ENCODE results near the gene PHF8.

Gene PHF8

GRCh38 chrX:53930515-53931380, 113.5 kb downstream of the PHF8 start:
- Histone ChIP-seq H3K36me3 (ENCODE audit: insufficient read depth, low read length) (no peaks in the 10 kb centered on the region), H3K4me1 (ENCODE audit: insufficient read depth, low read length) (no peaks in the 10 kb centered on the region), H3K27me3 (ENCODE audit: control insufficient read depth in 1 of 2, insufficient read depth in 2 of 2, low read length in 2 of 2) (no peaks in the 10 kb centered on the region), H3K4me3 (ENCODE audit: low read depth in 1 of 2, low read length in 2 of 2) (no peak overlapping the region), H3K9me3 (ENCODE audit: low read length) (no peaks in the 10 kb centered on the region), H3K27ac (ENCODE audit: low read depth, low read length) (no peak overlapping the region), H3K9ac (ENCODE audit: low read length) (no peak overlapping the region)

DNA sequence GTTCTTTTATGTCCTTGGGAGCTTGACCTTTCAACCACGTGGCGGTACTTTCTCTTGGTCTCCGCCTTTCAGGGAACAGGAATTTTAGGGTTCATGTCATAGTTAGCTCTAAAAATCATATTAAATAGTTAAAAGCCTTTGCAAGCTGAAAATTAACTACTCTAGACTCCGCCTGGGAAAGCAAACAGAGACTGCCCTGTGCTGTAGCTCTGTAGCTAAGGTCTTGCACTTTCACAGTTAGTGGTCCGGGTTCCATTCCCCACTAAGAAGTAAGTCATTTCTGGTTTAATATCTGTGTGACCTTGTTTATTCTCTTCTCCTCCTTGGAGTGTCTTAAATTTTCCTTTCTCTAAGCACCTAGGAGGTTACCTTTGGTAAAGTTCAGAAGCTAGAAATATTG, 118.2 kb downstream of the PHF8 start:
- H3K9me3 ChIP-seq (ENCODE audit: low read length) = no peaks in the 10 kb centered on the region
- H3K36me3 ChIP-seq (ENCODE audit: insufficient read depth, low read length) = no peaks in the 10 kb centered on the region
- H3K27me3 ChIP-seq (ENCODE audit: control insufficient read depth in 1 of 2, insufficient read depth in 2 of 2, low read length in 2 of 2) = no peaks in the 10 kb centered on the region
- H3K9ac ChIP-seq (ENCODE audit: low read length) = no peak overlapping the region
- no peaks in the 10 kb centered on the region for H3K4me1 ChIP-seq (ENCODE audit: insufficient read depth, low read length)
- H3K27ac ChIP-seq (ENCODE audit: low read depth, low read length) = no peak overlapping the region
- no peak overlapping the region for H3K4me3 ChIP-seq (ENCODE audit: low read depth in 1 of 2, low read length in 2 of 2)

- H3K4me3 ChIP-seq (ENCODE audit: low read depth in 1 of 2, low read length in 2 of 2) = no peak overlapping the region
- no peaks in the 10 kb centered on the region for H3K9me3 ChIP-seq (ENCODE audit: low read length)
- H3K36me3 ChIP-seq (ENCODE audit: insufficient read depth, low read length) = no peaks in the 10 kb centered on the region
- H3K27ac ChIP-seq (ENCODE audit: low read depth, low read length) = no peak overlapping the region
- H3K27me3 ChIP-seq (ENCODE audit: control insufficient read depth in 1 of 2, insufficient read depth in 2 of 2, low read length in 2 of 2) = no peaks in the 10 kb centered on the region
- no peak overlapping the region for H3K9ac ChIP-seq (ENCODE audit: low read length)
- no peaks in the 10 kb centered on the region for H3K4me1 ChIP-seq (ENCODE audit: insufficient read depth, low read length)
Observed at GRCh38 chrX:53918702-53919101, 125.6 kb downstream of the PHF8 start.

DNA sequence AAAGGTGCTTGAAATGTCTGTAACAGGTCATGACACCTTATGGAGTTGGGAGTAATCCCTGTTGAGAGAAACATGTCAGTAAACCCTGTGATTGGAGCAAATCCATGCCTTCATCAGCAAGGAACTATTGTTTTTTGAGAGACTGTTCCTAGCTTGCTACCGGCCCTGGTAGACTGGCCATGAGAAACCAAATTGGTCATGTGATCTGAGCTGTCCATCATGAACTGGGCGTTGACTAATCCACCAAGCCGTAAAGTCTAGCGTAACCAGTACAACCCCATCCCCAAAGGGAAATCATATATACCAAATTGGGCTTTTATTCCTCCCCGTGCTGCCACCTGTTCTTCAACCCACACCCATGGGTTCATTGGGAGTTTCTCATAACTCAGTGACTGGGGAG, 143.7 kb downstream of the PHF8 start:
- Histone ChIP-seq H3K36me3 (ENCODE audit: insufficient read depth, low read length) (no peaks in the 10 kb centered on the region), H3K27ac (ENCODE audit: low read depth, low read length) (no peak overlapping the region), H3K4me1 (ENCODE audit: insufficient read depth, low read length) (no peaks in the 10 kb centered on the region), H3K4me3 (ENCODE audit: low read depth in 1 of 2, low read length in 2 of 2) (no peak overlapping the region), H3K27me3 (ENCODE audit: control insufficient read depth in 1 of 2, insufficient read depth in 2 of 2, low read length in 2 of 2) (no peaks in the 10 kb centered on the region), H3K9ac (ENCODE audit: low read length) (no peak overlapping the region), H3K9me3 (ENCODE audit: low read length) (no peaks in the 10 kb centered on the region)

- Histone ChIP-seq H3K4me1 (ENCODE audit: insufficient read depth, low read length) (no peaks in the 10 kb centered on the region), H3K36me3 (ENCODE audit: insufficient read depth, low read length) (no peaks in the 10 kb centered on the region), H3K9me3 (ENCODE audit: low read length) (no peaks in the 10 kb centered on the region), H3K27ac (ENCODE audit: low read depth, low read length) (no peak overlapping the region), H3K9ac (ENCODE audit: low read length) (no peak overlapping the region), H3K4me3 (ENCODE audit: low read depth in 1 of 2, low read length in 2 of 2) (no peak overlapping the region), H3K27me3 (ENCODE audit: control insufficient read depth in 1 of 2, insufficient read depth in 2 of 2, low read length in 2 of 2) (no peaks in the 10 kb centered on the region)
Observed at GRCh38 chrX:53895270-53895669, 149.0 kb downstream of the PHF8 start.
